Measurements from ENCODE around the gene CERKL.

CERKL gene

GRCh38 chr2:181642086-181642485, 14.8 kb downstream of the CERKL start:
- DNase-seq (ENCODE audit: low read depth): no peak
- no peak overlapping the region for H3K4me3 ChIP-seq (ENCODE audit: low read length)
- TF ChIP-seq CTCF (conservative IDR thresholded peaks at IDR 0.05; ENCODE audit: low read depth, low read length): no peak

- DNase-seq (ENCODE audit: low read depth): no peak
- no peak overlapping the region for H3K4me3 ChIP-seq (ENCODE audit: low read length)
- no peak for TF ChIP-seq CTCF (conservative IDR thresholded peaks at IDR 0.05; ENCODE audit: low read depth, low read length)
Measured at GRCh38 chr2:181639686-181640085, 17.2 kb downstream of the CERKL start.

GRCh38 chr2:181632733-181633401, 24.0 kb downstream of the CERKL start:
- no peak overlapping the region for H3K4me3 ChIP-seq (ENCODE audit: low read length)
- no peak for DNase-seq (ENCODE audit: low read depth)
- TF ChIP-seq CTCF (conservative IDR thresholded peaks at IDR 0.05; ENCODE audit: low read depth, low read length): no peak

- no peak for DNase-seq (ENCODE audit: low read depth)
- no peak overlapping the region for H3K4me3 ChIP-seq (ENCODE audit: low read length)
- TF ChIP-seq CTCF (conservative IDR thresholded peaks at IDR 0.05; ENCODE audit: low read depth, low read length): no peak
Measured at GRCh38 chr2:181628590-181629585, 28.0 kb downstream of the CERKL start.

- no peak for DNase-seq (ENCODE audit: low read depth)
- TF ChIP-seq CTCF (conservative IDR thresholded peaks at IDR 0.05; ENCODE audit: low read depth, low read length): no peak
- no peak overlapping the region for H3K4me3 ChIP-seq (ENCODE audit: low read length)
Measured at GRCh38 chr2:181627545-181627944, 29.4 kb downstream of the CERKL start.

- DNase-seq (ENCODE audit: low read depth): no peak
- no peak overlapping the region for H3K4me3 ChIP-seq (ENCODE audit: low read length)
- TF ChIP-seq CTCF (conservative IDR thresholded peaks at IDR 0.05; ENCODE audit: low read depth, low read length): no peak
Measured at GRCh38 chr2:181626671-181627070, 30.2 kb downstream of the CERKL start.

All from retinal pigment epithelial cell (primary cell).